Measurements from ENCODE around the gene DMBT1. TPM values are rescaled to one million over a fixed set of nuclear protein-coding genes. Genes with fewer than 3 reads are reported as not detected.

The DMBT1 gene
- total RNA-seq, 2 experiments from 2014 or later = not detected

DNA sequence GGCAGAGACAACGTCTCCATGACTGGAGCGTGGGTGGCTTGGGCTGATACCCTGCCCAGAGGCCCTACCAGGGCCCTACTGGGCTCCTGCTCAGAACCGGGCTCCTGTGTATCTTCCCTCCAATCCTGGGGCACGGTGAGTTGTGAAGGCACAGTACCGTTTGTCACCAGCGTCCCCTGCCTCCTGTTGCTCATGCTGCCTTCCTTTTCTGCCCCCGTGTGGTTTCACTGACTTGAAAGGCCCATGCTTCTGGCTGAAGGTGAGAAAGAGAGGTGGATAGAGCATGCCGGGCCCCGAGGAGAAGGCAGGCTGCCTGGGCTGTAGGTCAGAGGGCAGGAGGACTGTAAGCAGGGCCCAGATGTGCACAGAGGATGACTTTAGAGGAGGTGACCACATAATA lies 9.1 kb upstream of the DMBT1 start:
- Histone ChIP-seq H3K4me3 (ENCODE audit: low read depth, low read length, poor library complexity, severe bottlenecking) (no peak overlapping the region), H3K9me2 (ENCODE audit: insufficient read depth, low read length) (no peaks in the 10 kb centered on the region), H3K9me3 (ENCODE audit: low read length) (no peaks in the 10 kb centered on the region), H3K36me3 (ENCODE audit: insufficient read depth, low read length) (no peaks in the 10 kb centered on the region), H4K20me1 (ENCODE audit: insufficient read depth, low read length) (no peaks in the 10 kb centered on the region), H3K4me1 (ENCODE audit: insufficient read depth, low read length, poor library complexity, severe bottlenecking) (no peaks in the 10 kb centered on the region), H3K79me2 (ENCODE audit: insufficient read depth, low read depth, low read length) (no peaks in the 10 kb centered on the region), H3K27ac (ENCODE audit: low read depth, low read length, poor library complexity, severe bottlenecking) (no peak overlapping the region), H2AFZ (ENCODE audit: low read length) (no peak overlapping the region), H3K4me2 (ENCODE audit: low read length) (no peak overlapping the region)
- no TSS peak for BruUV-seq (replicated peaks)
- intact Hi-C loops (cut with micrococcal nuclease; ENCODE audit: unreplicated experiment) = no loop called here
- ChIA-PET CTCF (ENCODE audit: unreplicated experiment) (no interaction called here), POLR2A (interaction anchor here (0.7 kb wide), 1 partner anchor 117 kb away, joined by 3 read pairs; no protein-coding TSS in a partner anchor)
- DNase-seq (ENCODE audit: low spot score) = no peak
- TF ChIP-seq, protein P1, sequence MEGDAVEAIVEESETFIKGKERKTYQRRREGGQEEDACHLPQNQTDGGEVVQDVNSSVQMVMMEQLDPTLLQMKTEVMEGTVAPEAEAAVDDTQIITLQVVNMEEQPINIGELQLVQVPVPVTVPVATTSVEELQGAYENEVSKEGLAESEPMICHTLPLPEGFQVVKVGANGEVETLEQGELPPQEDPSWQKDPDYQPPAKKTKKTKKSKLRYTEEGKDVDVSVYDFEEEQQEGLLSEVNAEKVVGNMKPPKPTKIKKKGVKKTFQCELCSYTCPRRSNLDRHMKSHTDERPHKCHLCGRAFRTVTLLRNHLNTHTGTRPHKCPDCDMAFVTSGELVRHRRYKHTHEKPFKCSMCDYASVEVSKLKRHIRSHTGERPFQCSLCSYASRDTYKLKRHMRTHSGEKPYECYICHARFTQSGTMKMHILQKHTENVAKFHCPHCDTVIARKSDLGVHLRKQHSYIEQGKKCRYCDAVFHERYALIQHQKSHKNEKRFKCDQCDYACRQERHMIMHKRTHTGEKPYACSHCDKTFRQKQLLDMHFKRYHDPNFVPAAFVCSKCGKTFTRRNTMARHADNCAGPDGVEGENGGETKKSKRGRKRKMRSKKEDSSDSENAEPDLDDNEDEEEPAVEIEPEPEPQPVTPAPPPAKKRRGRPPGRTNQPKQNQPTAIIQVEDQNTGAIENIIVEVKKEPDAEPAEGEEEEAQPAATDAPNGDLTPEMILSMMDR (conservative IDR thresholded peaks at IDR 0.05; ENCODE audit: low read length) = no peak
- TF ChIP-seq EZH2phosphoT487 (IDR thresholded peaks at IDR 0.05; ENCODE audit: borderline replicate concordance, low read depth, low read length) = no peak

DNA sequence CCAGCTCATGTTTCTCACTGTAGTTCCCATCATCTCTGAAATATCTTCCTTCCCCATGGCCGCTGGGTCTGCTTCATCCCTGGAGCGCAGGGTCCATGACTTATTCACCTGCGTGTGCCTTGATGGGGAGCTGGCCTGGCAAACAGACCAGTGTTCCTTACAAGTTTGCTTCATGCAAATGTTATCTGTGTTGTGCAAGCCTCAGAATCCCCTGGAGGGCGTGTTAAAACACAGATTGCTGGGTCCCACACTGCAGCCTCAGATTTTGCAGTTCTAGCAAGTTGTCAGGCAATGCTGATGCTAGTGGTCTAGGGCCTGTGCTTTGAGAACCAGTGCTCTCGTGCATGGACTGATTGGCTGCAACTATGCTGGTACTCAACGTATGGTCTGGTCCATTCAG lies 7.2 kb upstream of the DMBT1 start:
- intact Hi-C loops (cut with micrococcal nuclease; ENCODE audit: unreplicated experiment) = no loop called here
- no peaks in the 10 kb centered on the region for H3K4me1 ChIP-seq (ENCODE audit: insufficient read depth, low read length, poor library complexity, severe bottlenecking)
- no peak overlapping the region for H3K27ac ChIP-seq (ENCODE audit: low read depth, low read length, poor library complexity, severe bottlenecking)
- H3K4me3 ChIP-seq (ENCODE audit: low read depth, low read length, poor library complexity, severe bottlenecking) = no peak overlapping the region
- no peak for DNase-seq (ENCODE audit: low spot score)
- no peak for TF ChIP-seq EZH2phosphoT487 (IDR thresholded peaks at IDR 0.05; ENCODE audit: borderline replicate concordance, low read depth, low read length)
- TF ChIP-seq, protein P1 (conservative IDR thresholded peaks at IDR 0.05; ENCODE audit: low read length) = no peak
- H3K79me2 ChIP-seq (ENCODE audit: insufficient read depth, low read depth, low read length) = no peaks in the 10 kb centered on the region
- no TSS peak for BruUV-seq (replicated peaks)
- H3K4me2 ChIP-seq (ENCODE audit: low read length) = no peak overlapping the region
- H2AFZ ChIP-seq (ENCODE audit: low read length) = no peak overlapping the region
- H4K20me1 ChIP-seq (ENCODE audit: insufficient read depth, low read length) = no peaks in the 10 kb centered on the region
- no peaks in the 10 kb centered on the region for H3K9me3 ChIP-seq (ENCODE audit: low read length)
- ChIA-PET CTCF (ENCODE audit: unreplicated experiment) (no interaction called here), POLR2A (interaction anchor here (0.5 kb wide), 1 partner anchor 1344 kb away, joined by 5 read pairs; no protein-coding TSS in a partner anchor)
- no peaks in the 10 kb centered on the region for H3K9me2 ChIP-seq (ENCODE audit: insufficient read depth, low read length)
- no peaks in the 10 kb centered on the region for H3K36me3 ChIP-seq (ENCODE audit: insufficient read depth, low read length)

DNA sequence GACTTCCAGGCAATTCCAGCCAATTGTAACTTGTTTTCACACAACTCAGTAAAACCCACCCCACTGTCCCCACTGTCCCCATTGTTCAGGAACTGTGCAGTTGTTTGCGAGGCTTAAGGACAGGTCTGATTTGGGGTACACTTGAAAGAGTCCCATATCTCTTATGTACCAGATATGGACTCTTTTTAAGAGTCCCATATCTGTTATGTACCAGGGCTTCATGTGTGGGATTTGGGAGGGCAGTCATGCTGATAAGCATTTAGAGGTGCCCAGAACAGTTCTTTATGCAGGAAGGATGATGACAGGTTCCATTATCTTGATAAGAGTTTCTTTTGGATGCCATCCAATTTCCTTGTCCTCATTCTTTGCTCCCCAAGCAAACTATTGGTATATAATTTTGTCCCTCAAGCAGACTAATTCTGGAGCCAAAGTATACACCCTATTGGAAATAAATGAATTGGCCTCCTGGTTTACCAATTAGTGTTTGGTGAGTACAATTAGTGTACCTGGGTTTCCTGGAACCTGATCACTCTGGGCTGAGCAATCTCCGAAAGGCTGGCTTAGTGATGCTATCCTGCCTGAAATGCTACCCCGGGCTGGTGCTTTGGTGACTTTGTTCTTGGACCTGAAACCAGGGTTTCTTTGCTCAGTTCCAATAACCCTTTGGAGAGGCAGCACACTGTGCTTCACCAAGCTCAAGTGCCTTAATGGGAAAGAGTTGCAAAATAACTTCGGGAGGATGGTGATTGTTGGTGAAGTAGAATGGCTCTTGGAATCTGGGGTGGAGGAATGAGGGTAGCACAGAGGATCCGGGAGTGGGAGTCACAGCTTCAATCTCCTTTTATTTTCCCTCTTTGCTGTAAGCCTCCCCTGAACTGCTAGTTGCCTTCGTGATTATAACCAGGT lies 6.2 kb upstream of the DMBT1 start:
- no peaks in the 10 kb centered on the region for H3K36me3 ChIP-seq (ENCODE audit: insufficient read depth, low read length)
- no peak overlapping the region for H3K4me2 ChIP-seq (ENCODE audit: low read length)
- no peaks in the 10 kb centered on the region for H4K20me1 ChIP-seq (ENCODE audit: insufficient read depth, low read length)
- ChIA-PET CTCF (ENCODE audit: unreplicated experiment) (no interaction called here), POLR2A (no interaction called here)
- no peak overlapping the region for H3K4me3 ChIP-seq (ENCODE audit: low read depth, low read length, poor library complexity, severe bottlenecking)
- BruUV-seq (replicated peaks) = no TSS peak
- intact Hi-C loops (cut with micrococcal nuclease; ENCODE audit: unreplicated experiment) = no loop called here
- no peaks in the 10 kb centered on the region for H3K79me2 ChIP-seq (ENCODE audit: insufficient read depth, low read depth, low read length)
- H3K4me1 ChIP-seq (ENCODE audit: insufficient read depth, low read length, poor library complexity, severe bottlenecking) = no peaks in the 10 kb centered on the region
- TF ChIP-seq EZH2phosphoT487 (IDR thresholded peaks at IDR 0.05; ENCODE audit: borderline replicate concordance, low read depth, low read length) = no peak
- TF ChIP-seq, protein P1 (conservative IDR thresholded peaks at IDR 0.05; ENCODE audit: low read length) = no peak
- H2AFZ ChIP-seq (ENCODE audit: low read length) = no peak overlapping the region
- no peaks in the 10 kb centered on the region for H3K9me3 ChIP-seq (ENCODE audit: low read length)
- no peak for DNase-seq (ENCODE audit: low spot score)
- no peak overlapping the region for H3K27ac ChIP-seq (ENCODE audit: low read depth, low read length, poor library complexity, severe bottlenecking)
- H3K9me2 ChIP-seq (ENCODE audit: insufficient read depth, low read length) = no peaks in the 10 kb centered on the region

Data from OCI-LY7 (cell line).